HG03520 (cell line): ENCODE results near the gene ADIPOR1.
"Not testable (repeated sequence)": the region's sequence is repeated elsewhere in the genome, so short reads cannot be mapped to it uniquely, and the experiment has no call there.

Source experiments
- ATAC-seq: cut with Tn5 transposase; IDR thresholded peaks from one replicate; pipeline ENCODE4 v1.9.1; 2021; ENCODE audit warnings: mild to moderate bottlenecking, moderate library complexity; ENCODE audit not compliant: unreplicated experiment

ADIPOR1 gene

DNA sequence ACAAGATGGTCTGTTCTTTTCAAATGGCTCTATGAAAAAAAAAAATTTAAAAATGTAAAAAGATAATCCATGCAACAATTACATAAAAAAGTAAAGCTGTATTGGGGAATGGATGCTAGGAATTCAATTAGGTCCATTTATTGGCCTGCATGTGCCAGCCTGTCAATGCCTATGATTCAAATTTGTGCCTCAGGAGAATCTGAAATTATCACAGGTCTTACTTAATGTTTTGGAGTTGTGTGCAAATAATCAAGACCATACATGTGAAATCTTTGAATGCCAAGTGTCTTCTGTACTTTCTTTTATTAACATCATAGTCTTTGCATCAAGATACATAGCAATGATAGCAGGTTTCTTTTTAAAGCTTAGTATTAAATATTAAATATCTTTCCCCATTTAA is 17.6 kb downstream of the ADIPOR1 start:
- no peak for ATAC-seq

DNA sequence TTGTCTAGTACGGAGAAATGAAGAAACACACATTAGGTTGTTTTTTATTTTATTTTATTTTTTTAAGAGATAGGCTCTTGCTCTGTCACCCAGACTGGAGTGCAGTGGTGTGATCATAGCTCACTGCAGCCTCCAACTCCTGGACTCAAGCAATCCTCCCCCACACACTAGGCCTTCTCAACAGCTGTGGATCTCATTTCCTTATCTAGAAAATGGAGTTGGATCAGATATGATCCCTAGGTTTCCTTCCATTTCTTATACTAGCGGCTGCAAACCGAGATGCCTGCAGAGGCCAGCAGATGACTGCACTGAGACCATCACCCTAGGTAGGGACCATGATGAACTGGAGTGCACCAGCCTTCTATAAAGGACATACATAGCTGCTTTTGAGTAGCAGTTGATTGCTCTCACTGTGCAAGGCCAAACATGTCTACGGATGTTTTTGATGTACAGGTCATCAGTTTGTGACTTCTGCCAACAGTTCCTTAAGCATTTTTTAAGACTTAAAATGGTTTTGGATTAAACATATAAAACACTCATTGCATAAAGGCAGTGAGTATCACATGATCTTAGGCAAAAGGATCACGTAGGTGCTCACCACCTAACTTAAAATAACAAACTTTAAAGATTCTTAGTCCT is 19.7 kb downstream of the ADIPOR1 start:
- ATAC-seq = no peak

DNA sequence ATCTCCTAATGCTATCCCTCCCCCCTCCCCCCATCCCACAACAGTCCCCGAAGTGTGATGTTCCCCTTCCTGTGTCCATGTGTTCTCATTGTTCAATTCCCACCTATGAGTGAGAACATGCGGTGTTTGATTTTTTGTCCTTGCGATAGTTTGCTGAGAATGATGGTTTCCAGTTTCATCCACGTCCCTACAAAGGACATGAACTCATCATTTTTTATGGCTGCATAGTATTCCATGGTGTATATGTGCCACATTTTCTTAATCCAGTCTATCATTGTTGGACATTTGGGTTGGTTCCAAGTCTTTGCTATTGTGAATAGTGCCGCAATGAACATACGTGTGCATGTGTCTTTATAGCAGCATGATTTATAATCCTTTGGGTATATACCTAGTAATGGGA is 21.7 kb downstream of the ADIPOR1 start:
- ATAC-seq = not testable (repeated sequence)

DNA sequence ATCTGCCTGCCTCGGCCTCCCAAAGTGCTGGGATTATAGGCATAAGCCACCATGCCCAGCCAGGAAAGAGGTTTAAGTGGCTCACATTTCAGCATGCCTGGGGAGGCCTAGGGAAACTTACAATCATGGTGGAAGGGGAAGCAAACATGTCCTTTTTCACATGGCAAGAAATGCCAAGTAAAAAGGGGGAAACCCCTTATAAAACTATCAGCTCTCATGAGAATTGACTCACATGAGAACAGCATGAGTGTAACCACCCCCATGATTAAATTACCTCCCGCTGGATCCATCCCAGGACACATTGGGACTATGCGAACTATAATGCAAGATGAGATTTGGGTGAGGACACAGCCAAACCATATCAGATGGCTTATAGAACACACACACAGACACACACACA is 22.3 kb downstream of the ADIPOR1 start:
- ATAC-seq = no peak

DNA sequence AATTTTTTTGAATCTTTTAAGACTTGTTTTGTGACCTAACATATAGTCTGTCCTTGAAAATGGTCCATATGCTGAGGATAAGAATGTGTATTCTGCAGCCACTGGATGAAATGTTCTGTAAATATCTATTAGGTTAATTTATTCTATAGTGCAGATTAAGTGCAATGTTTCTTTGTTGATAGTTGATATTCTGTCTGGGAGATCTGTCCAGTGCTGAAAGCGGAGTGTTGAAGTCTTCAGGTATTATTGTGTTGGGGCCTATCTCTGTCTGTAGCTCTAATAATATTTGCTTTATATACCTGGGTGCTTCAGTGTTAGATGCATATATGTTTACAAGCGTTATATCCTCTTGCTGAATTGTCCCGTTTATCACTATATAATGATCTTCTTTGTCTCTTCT is 23.4 kb downstream of the ADIPOR1 start:
- ATAC-seq = no peak

DNA sequence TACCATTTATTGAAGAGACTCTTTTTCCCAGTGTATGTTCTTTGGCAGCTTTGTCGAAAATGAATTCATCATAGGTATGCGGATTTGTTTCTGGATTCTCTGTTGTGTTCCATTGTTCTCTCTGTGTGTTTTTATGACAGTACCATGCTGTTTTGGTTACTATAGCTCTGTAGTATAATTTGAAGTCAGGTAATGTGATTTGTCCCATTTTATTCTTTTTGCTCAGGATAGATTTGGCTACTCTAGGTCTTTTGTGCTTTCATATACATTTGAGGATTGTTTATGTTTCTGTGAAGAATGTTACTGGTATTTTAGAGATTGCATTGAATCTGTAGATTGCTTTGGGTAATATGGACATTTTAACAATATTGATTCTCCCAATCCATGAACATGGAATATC is 25.6 kb downstream of the ADIPOR1 start:
- no peak for ATAC-seq

DNA sequence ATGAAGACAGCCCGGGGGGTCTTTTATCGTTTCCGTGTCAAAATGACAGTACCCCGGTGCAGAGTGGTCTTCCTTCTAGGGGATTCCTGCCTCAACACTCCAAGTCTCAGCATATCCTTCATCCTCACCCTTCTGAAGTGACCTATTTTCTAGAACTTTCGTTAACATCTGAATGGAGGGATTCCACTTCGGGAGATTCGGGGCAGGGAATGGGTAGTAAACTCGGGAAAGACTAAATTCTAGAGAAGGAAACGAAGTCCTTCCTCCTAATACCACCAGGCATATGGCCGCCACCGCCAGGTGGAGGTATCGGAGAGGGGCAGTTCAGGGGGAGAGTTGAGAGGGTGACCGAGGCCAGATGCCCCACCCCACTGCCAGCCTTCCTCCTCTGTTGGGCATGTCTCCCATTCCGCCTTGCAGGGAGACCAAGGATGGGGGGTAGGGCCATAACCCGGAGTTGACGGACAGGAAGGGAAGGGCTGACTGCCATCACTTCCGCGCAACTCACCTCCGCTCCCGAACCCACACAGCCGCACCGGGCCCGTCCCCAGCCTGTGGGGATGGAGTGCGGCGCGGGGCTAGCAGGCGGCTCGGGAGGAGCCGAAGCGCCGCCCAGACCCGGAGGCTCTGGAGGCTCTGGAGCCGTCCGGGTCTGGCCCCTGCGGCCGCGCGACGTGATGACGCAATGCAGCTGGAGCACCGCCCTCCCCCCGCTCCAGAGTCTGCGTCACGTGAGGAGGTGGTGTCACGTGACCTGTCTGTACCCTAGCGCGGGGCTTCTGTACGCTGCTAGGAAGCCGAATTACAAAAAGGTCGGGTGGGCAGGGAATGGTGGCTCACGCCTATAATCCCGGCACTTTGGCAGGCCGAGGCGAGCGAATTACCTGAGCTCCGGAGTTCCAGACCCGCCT is 31.3 kb downstream of the ADIPOR1 start, which contains the start of gene KLHL12:
TSS of gene KLHL12 (minus strand) at position 654 of the 911 bp plus-strand sequence. CDS start 2,072 bp downstream, outside the sequence.
- ATAC-seq = peak; percentile 81

DNA sequence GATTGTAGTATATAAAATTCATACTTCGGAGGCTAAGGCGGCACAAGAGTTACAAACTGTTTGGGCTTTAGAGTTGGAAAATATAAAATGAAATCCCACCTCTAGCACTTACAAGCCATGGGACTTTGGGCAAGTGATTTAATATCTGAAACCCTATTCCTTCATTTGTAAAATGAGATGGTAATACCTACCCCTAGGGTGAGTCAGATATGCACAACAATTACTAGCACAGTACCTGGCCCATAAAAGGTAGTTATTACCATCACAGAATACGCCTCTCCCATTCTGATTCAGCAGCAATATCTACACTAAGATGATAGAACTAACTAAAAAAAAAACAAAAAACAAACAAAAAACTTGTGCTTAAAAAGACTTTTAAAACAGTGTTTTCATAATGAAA is 34.6 kb downstream of the ADIPOR1 start:
- no peak for ATAC-seq

DNA sequence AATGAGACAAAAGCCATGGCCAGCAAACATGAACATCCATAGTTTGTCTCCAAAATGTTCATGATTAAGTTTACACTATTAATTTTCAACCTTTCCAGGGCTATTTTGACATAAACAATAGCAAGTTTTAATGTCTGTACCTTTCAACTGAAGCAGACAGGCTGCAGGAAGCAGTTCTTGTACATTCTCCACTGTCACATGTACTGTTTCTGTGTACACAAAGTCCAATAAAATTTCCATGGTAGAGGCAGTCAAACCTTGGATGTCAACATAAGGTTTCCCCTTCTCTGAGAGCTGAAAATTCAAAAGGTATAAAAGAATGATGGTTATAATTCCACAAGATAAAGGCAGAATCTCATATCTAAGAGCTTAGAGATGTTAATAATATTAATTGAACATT is 38.5 kb downstream of the ADIPOR1 start:
- ATAC-seq = no peak

DNA sequence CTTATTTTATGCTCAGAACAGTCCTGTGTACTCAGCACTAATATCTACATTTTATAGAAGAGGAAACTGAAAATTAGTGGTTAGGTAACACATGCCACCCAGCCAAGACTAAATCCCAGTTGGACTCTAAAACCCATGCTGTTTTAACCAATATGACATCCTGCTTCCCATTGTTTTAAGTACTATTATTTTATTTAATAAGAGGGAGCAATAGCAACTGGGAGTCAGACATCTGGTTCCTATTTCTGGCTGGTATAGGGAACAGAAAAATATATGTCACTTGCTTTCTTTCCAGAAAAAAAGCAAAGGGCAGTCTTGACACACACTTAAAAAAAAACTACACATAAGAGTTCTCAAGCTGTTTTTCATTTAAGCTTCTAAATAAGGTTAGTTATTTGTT is 43.0 kb downstream of the ADIPOR1 start:
- ATAC-seq = no peak

DNA sequence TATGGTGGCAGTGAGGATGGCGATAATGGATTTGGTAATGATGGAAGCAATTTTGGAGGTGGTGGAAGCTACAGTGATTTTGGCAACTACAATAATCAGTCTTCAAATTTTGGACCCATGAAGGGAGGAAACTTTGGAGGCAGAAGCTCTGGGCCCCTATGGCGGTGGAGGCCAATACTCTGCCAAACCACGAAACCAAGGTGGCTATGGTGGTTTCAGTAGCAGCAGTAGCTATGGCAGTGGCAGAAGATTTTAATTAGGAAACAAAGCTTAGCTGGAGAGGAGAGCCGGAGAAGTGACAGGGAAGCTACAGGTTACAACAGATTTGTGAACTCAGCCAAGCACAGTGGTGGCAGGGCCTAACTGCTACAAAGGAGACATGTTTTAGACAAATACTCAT is 45.6 kb downstream of the ADIPOR1 start:
- ATAC-seq = not testable (repeated sequence)

DNA sequence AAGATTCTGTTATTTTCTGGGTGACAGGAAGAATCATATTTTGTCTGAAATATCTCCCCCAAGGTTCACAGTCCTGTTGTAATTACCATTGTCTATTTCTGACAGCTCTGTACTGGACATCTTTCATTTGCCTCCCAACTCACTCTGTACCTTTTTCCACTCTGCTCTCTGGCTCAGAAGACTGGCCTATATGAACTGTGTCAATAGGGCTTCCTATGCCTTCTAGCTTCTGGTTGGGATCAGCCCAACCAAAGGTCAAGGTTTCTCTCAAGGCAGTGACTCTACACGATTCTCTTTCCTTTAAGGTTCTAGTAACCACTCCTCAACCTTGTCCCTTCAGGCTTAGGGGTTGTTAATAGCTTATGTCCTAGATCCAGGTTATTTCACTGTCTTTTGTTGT is 48.6 kb downstream of the ADIPOR1 start:
- ATAC-seq = no peak

DNA sequence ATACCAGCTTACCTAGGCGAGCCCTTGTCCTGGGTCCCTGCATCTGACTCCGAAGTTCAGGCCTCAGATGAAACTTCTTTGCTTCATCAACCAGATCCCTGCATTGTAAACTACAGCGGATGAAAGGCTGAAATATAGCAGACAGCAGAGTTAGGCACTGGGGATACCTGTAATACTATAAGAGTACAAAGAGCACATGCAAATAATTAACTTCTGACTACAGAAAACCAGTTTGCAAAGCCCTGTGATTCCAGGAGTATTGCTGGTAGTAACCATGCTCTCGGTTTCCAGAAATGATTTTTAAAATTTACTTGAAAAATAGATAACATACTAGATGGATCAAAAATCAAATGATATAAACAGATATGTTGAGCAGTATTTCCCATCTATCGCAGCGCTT is 49.1 kb downstream of the ADIPOR1 start:
- ATAC-seq = no peak

DNA sequence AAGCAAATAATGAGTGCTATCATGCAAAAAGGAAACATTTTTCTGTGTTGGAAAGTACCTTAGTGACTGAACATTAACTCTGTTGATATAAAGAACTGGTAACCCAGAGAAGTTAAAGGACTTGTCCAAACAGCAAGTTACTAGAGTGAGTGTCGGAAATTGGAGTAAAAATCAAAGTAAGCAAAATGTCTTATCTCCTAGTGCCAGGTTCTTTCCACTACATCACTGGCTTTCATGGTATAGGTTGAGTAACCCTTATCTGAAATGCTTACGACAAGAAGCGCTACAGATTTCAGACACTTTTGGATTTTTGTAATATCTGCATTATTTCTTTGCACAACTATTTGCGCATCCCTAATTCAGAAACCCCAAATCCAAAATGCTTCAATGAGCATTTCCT is 52.8 kb downstream of the ADIPOR1 start:
- ATAC-seq = no peak

DNA sequence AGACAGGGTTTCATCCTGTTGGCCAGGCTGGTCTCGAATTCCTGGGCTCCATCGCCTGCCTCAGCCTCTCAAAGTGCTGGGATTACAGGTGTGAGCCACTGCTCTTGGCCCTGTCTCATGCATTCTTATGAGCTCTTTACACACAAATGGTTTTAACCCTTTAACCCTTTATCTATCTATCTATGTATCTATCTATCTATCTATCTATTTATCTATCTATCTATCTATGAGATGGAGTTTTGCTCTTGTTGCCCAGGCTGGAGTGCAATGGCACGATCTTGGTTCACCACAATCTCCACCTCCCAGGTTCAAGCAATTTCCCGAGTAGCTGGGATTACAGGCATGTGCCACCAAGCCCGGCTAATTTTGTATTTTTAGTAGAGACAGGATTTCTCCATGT is 54.3 kb downstream of the ADIPOR1 start:
- ATAC-seq = not testable (repeated sequence)

DNA sequence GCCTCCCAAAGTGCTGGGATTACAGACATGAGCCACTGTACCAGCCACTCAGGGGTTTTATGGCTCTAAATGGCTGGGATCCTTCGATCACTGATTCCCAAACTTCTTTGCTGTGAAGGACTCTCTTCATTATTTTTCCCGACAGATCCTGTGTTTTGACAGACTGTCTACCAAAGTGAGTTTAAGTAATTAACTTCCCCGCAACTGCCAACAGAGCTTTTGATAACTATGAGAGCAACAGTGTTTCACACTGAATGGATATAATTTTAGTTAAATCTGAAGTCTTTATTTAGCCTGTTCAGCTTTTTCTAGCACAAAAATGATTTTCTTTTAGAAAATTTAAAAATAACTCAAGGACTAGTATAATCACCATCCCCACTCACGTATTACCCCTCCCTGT is 56.6 kb downstream of the ADIPOR1 start:
- ATAC-seq = no peak

DNA sequence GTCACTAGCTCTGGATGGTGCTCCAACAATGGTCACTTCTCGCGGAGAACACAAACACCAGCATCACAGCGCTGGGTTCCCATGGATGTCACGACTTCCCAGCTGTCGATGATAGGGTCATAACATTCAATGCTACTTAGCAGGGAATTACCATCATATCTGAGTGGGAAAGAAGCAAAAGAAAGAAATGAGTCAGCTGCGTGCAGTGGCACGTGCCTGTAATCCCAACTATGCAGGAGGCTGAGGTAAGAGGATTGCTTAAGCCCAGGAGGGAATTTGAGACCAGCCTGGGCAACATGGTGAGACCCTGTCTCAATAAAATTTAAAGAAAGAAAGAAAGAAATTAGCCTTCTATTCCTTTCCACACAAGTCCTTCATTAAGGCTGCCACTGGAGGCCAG is 65.6 kb downstream of the ADIPOR1 start:
- no peak for ATAC-seq
